ENCODE data around the gene STRN3.
"Not testable (repeated sequence)": the region's sequence is repeated elsewhere in the genome, so short reads cannot be mapped to it uniquely, and the experiment has no call there.

Gene STRN3

GRCh38 chr14:30906752-30907658 lies 119.2 kb downstream of the STRN3 start:
- DNase-seq, result peak in 1 of 2 donors; percentile 10

- no peak for DNase-seq
Measured at GRCh38 chr14:30903285-30904124, 122.7 kb downstream of the STRN3 start.

GRCh38 chr14:30897121-30897520 lies 129.1 kb downstream of the STRN3 start:
- DNase-seq, result not testable (repeated sequence)

- DNase-seq, result no peak
Measured at GRCh38 chr14:30896435-30896834, 129.7 kb downstream of the STRN3 start.

GRCh38 chr14:30894923-30895515 lies 131.2 kb downstream of the STRN3 start:
- DNase-seq, result no peak

GRCh38 chr14:30893819-30894218 lies 132.4 kb downstream of the STRN3 start:
- no peak for DNase-seq

GRCh38 chr14:30889244-30889594 lies 137.0 kb downstream of the STRN3 start:
- no peak for DNase-seq

- DNase-seq, result no peak
Measured at GRCh38 chr14:30888480-30889243, 137.5 kb downstream of the STRN3 start.

- DNase-seq, result no peak
Measured at GRCh38 chr14:30885840-30886740, 140.1 kb downstream of the STRN3 start.

- DNase-seq, result no peak
Measured at GRCh38 chr14:30884901-30885300, 141.3 kb downstream of the STRN3 start.

- no peak for DNase-seq
Measured at GRCh38 chr14:30883508-30884294, 142.5 kb downstream of the STRN3 start.

- DNase-seq, result no peak
Measured at GRCh38 chr14:30882431-30882830, 143.7 kb downstream of the STRN3 start.

- DNase-seq, result no peak
Measured at GRCh38 chr14:30876692-30877091, 149.5 kb downstream of the STRN3 start.

- no peak for DNase-seq
Measured at GRCh38 chr14:30875788-30876053, 150.5 kb downstream of the STRN3 start.

- DNase-seq, result no peak
Measured at GRCh38 chr14:30874999-30875787, 151.0 kb downstream of the STRN3 start.

- peak; percentile 12 to 34 for DNase-seq
Measured at GRCh38 chr14:30874120-30874998, 151.8 kb downstream of the STRN3 start, which contains the start of gene COCH. Gene COCH, plus strand, starts transcription at chr14:30874559. Its CDS starts 380 bp downstream, at chr14:30874939.

- no peak for DNase-seq
Measured at GRCh38 chr14:30873308-30874119, 152.7 kb downstream of the STRN3 start.

GRCh38 chr14:30872602-30873001 lies 153.6 kb downstream of the STRN3 start:
- DNase-seq, result no peak
